Spleen (tissue), 11 donors: ENCODE data around the gene UST. TPM values are rescaled to one million over a fixed set of nuclear protein-coding genes. Genes with fewer than 3 reads are reported as not detected.

Experiments used
- DNase-seq: peaks from one replicate; pipeline ENCODE4 v3.0.0-alpha.2; 2020
- H3K27ac ChIP-seq, 8 donors: fragments of 200-600 bp; sonication (generic) in 7 of 8; 1 replicate in 4 of 8; 2 replicates in 4 of 8; pipeline versions ENCODE4 v1.5.0 to v1.8.0; 2016 to 2021; ENCODE audit warnings: inconsistent platforms in 4 of 8, mild to moderate bottlenecking in 4 of 8, moderate library complexity in 1 of 8
- H3K27me3 ChIP-seq, 7 donors: fragments of 200-600 bp; sonication (generic) in 6 of 7; replicated peaks in 1 of 7; 1 replicate in 4 of 7; 2 replicates in 3 of 7; pipeline versions ENCODE4 v1.5.0 to v1.8.0; 2016 to 2021; ENCODE audit warnings: inconsistent platforms in 3 of 7, mild to moderate bottlenecking in 1 of 7
- H3K36me3 ChIP-seq, 6 donors: fragments of 200-600 bp; sonication (generic) in 5 of 6; 1 replicate in 4 of 6; 2 replicates in 2 of 6; pipeline versions ENCODE4 v1.5.0 to v1.8.0; 2016 to 2021; ENCODE audit warnings: inconsistent platforms in 2 of 6
- H3K4me1 ChIP-seq, 6 donors: fragments of 200-600 bp; sonication (generic) in 5 of 6; 1 replicate in 3 of 6; 2 replicates in 3 of 6; pipeline versions ENCODE4 v1.5.0 to v1.8.0; 2016 to 2021; ENCODE audit warnings: inconsistent platforms in 3 of 6
- H3K4me3 ChIP-seq, 8 donors: fragments of 200-600 bp; sonication (generic) in 7 of 8; 1 replicate in 4 of 8; 2 replicates in 4 of 8; pipeline versions ENCODE4 v1.5.0 to v1.8.0; 2016 to 2021; ENCODE audit warnings: inconsistent platforms in 4 of 8, mild to moderate bottlenecking in 4 of 8, moderate library complexity in 2 of 8
- H3K9me3 ChIP-seq, 8 donors: fragments of 200-600 bp; sonication (generic) in 7 of 8; 1 replicate in 4 of 8; 2 replicates in 4 of 8; pipeline versions ENCODE4 v1.5.0 to v1.8.0; 2016 to 2021; ENCODE audit warnings: inconsistent platforms in 4 of 8
- CTCF ChIP-seq, 11 experiments: fragments of 200-600 bp in 7 of 11; fragments of 450-650 bp in 4 of 11; sonication (generic) in 4 of 11; IDR thresholded peaks in 8 of 11; conservative IDR thresholded peaks in 3 of 11; 1 replicate in 7 of 11; 2 replicates in 4 of 11; pipeline versions ENCODE4 v1.4.0 to v1.8.0; 2016 to 2021; ENCODE audit warnings: antibody characterized with exemption in 11 of 11, inconsistent platforms in 4 of 11, mild to moderate bottlenecking in 1 of 11
- POLR2A ChIP-seq, 3 donors: fragments of 450-650 bp; IDR thresholded peaks; one replicate each; pipeline ENCODE4 v1.5.1; 2017; ENCODE audit warnings: antibody characterized with exemption in 3 of 3, mild to moderate bottlenecking in 1 of 3
- POLR2AphosphoS5 ChIP-seq, 3 donors: sonication (generic); formaldehyde crosslinking; IDR thresholded peaks; one replicate each; pipeline ENCODE4 v1.5.1; 2017; ENCODE audit warnings: antibody characterized with exemption in 3 of 3
- WGBS, 5 donors: extraction: QIAGEN DNeasy Blood & Tissue Kit in 3 of 5; methylation state at CpG; one replicate each; pipeline versions ENCODE4 v1.1.5 to v1.1.7; 2013 to 2018; 5-methylcytosine and 5-hydroxymethylcytosine counted together
- intact Hi-C: fragments of 100-400 bp; cut with DNase I; formaldehyde crosslinking; loops from one replicate; pipeline ENCODE4 v1.15.0; 2023; ENCODE audit warnings: low total_unique reads
- polyA plus RNA-seq, 3 donors: library from polyadenylated mRNA; stranded (reverse); fragments of 200-250 nt; gene quantifications; one replicate each; pipeline ENCODE4 v1.2.1, GENCODE V29; 2013
- total RNA-seq, 7 donors: library from RNA; depleted of rRNA in 3 of 7; stranded (reverse); fragments of >200 nt in 3 of 7; fragmentation: NEBNext Ultra II Directional in 4 of 7; extraction: Animal tissue kit (Norgen Biotek cat#: 25700) in 4 of 7; gene quantifications; one replicate each; pipeline versions ENCODE4 v1.1.0 to v1.2.1, GENCODE V29; 2016 to 2021
- donor health status: healthy with polysubstance abuse.
- donor health status: DM: no; HTN: no; CAD: no; lungs with moderate emphysema.
- donor health status: DM: no; HTN: no; CAD: no.
- donor health status: Bipolar disorder and iron deficiency.
- donor health status: healthy.
- donor health status: DM: no; HTN: no; CAD: no.
- donor health status: DM: yes; HTN: yes; CAD: no.

UST gene
- total and polyA plus RNA-seq, 10 donors = 6.4 to 26.8 (median 14.4) TPM

GRCh38 chr6:148816117-148816516, 69.3 kb downstream of the UST start:
- Histone ChIP-seq H3K4me1 (peaks cover 0 to 17% (median 3%) of the 10 kb centered on the region in 6 donors), H3K4me3 (no peak overlapping the region), H3K27me3 (no peaks in the 10 kb centered on the region), H3K9me3 (peaks cover 0 to 11% (median 6%) of the 10 kb centered on the region in 8 donors), H3K36me3 (no peaks in the 10 kb centered on the region), H3K27ac (no peak overlapping the region)
- intact Hi-C loops = no loop called here
- TF ChIP-seq CTCF (IDR thresholded peaks at IDR 0.05 in 8 of 11, conservative IDR thresholded peaks at IDR 0.05 in 3 of 11) (no peak), POLR2AphosphoS5 (IDR thresholded peaks at IDR 0.05) (no peak), POLR2A (IDR thresholded peaks at IDR 0.05) (no peak)
- DNase-seq = no peak

GRCh38 chr6:148817689-148818088, 70.9 kb downstream of the UST start:
- WGBS, 5 donors = 58 to 73% (median 63%) methylated on average over 3 of the region's 3 CpGs
- no peak for TF ChIP-seq POLR2AphosphoS5 (IDR thresholded peaks at IDR 0.05)
- TF ChIP-seq CTCF (IDR thresholded peaks at IDR 0.05 in 8 of 11, conservative IDR thresholded peaks at IDR 0.05 in 3 of 11) = no peak
- no peak for TF ChIP-seq POLR2A (IDR thresholded peaks at IDR 0.05)
- peaks cover 0 to 10% (median 6%) of the 10 kb centered on the region in 8 donors for H3K9me3 ChIP-seq
- intact Hi-C loops = no loop called here
- no peak overlapping the region for H3K4me3 ChIP-seq
- H3K36me3 ChIP-seq = no peaks in the 10 kb centered on the region
- peaks cover 0 to 18% (median 3%) of the 10 kb centered on the region in 6 donors for H3K4me1 ChIP-seq
- H3K27me3 ChIP-seq = no peaks in the 10 kb centered on the region
- DNase-seq = no peak
- no peak overlapping the region for H3K27ac ChIP-seq

- intact Hi-C loops = no loop called here
- Histone ChIP-seq H3K4me1 (peaks cover 0 to 32% (median 10%) of the 10 kb centered on the region in 6 donors), H3K9me3 (peaks cover 0 to 10% (median 6%) of the 10 kb centered on the region in 8 donors), H3K36me3 (no peaks in the 10 kb centered on the region), H3K27me3 (no peaks in the 10 kb centered on the region), H3K27ac (no peak overlapping the region), H3K4me3 (no peak overlapping the region)
- DNase-seq = no peak
- TF ChIP-seq POLR2A (IDR thresholded peaks at IDR 0.05) = no peak
- no peak for TF ChIP-seq CTCF (IDR thresholded peaks at IDR 0.05 in 8 of 11, conservative IDR thresholded peaks at IDR 0.05 in 3 of 11)
- no peak for TF ChIP-seq POLR2AphosphoS5 (IDR thresholded peaks at IDR 0.05)
- WGBS, 5 donors = 75 to 94% (median 91%) methylated on average over 7 of the region's 7 CpGs
Observed at GRCh38 chr6:148818939-148819575, 72.2 kb downstream of the UST start.

- peaks cover 0 to 3% (median 2%) of the 10 kb centered on the region in 8 donors for H3K9me3 ChIP-seq
- no peak overlapping the region for H3K4me3 ChIP-seq
- no peak for DNase-seq
- H3K27ac ChIP-seq = no peak overlapping the region
- 85 to 92% (median 90%) methylated on average over 6 of the region's 6 CpGs for WGBS, 5 donors
- TF ChIP-seq CTCF (IDR thresholded peaks at IDR 0.05 in 8 of 11, conservative IDR thresholded peaks at IDR 0.05 in 3 of 11) = no peak
- TF ChIP-seq POLR2A (IDR thresholded peaks at IDR 0.05) = no peak
- no peak for TF ChIP-seq POLR2AphosphoS5 (IDR thresholded peaks at IDR 0.05)
- H3K4me1 ChIP-seq = peaks cover 0 to 35% (median 10%) of the 10 kb centered on the region in 6 donors
- H3K36me3 ChIP-seq = no peaks in the 10 kb centered on the region
- intact Hi-C loops = no loop called here
- H3K27me3 ChIP-seq = no peaks in the 10 kb centered on the region
Observed at GRCh38 chr6:148819852-148820251, 73.0 kb downstream of the UST start.
